NCI-H2196 treated with DMSO at 0.1 percent for 48 hours (cell line): Measurements from ENCODE around the gene F2RL2.
"Not testable (repeated sequence)": the region's sequence is repeated elsewhere in the genome, so short reads cannot be mapped to it uniquely, and the experiment has no call there.

Experiments used
- DNase-seq: peaks from one replicate; lab custom pipeline; 2025; ENCODE audit not compliant: unreplicated experiment; lab: John Stamatoyannopoulos, UW

The F2RL2 gene

DNA sequence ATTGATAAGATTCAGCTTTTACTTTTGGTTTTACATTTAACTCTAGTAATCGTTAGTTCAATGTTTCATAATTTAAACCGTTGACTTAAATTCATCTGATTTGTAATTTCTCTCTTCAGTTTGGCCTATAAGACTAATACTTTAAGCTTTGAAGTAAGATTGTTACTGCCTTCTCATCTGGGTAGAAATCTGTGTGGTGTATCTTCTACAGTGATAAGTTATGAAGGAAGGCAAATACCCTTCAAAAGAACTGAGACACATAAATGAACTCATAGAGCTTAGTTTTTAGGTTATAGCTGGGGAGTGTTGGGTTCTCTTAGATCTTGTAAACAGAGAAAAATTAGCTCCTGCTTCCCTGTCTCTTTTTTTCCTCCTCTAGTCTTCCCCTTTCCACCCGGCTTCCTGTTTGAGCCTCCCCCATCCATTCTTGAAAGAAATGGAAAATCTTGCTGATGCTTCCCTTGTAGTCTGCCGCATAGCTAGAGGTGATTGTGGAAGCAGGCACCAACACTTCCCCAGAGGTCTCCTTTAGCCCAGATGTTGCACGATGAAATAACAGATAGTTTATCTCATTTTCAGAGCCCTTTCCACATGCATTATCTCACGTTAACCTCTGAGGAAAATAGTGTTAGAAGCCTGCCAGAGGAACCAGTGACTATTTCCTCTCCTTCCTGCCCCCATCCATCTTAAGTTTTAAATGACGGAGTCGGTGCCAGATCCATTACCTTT lies 2.0 kb upstream of the F2RL2 start:
- DNase-seq: no peak

DNA sequence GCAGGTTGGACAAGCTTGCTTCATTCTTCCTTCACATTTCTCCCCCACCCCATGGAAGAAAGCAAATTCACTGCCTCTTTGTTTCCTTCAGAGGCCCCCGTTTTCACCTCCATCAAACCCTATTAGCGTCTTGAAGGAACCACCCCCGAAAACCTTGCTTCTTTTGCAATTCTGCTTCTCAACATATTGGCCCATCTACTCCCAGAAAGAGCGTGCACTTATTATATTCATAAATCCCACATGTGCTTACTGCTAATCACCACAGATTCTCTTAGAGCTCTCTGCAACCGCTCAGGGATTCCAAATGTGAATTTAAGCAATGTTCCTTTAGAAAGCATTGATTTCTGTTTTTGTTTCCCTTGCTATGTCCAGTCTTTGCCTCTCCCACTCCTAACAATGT lies 1.1 kb downstream of the F2RL2 start:
- DNase-seq: no peak

DNA sequence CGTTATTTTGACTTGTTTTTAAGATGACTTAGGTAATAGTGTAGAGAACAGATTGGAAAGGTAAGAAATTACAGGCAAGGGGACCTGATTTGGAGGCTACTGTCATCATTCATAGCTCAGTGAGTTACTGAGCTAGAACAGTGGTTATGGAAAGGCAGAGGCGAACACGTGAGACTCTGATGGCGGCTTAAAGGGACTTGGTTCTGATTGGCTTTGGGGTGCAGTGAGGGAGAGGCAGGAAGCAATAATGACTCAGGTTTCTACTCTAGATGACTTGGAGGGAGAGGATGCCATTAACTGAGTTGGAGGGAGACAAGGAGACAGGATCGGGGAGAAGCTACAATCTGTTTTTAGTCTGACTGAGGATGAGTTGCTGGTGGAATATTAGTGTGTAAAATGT lies 3.0 kb downstream of the F2RL2 start:
- no peak for DNase-seq

DNA sequence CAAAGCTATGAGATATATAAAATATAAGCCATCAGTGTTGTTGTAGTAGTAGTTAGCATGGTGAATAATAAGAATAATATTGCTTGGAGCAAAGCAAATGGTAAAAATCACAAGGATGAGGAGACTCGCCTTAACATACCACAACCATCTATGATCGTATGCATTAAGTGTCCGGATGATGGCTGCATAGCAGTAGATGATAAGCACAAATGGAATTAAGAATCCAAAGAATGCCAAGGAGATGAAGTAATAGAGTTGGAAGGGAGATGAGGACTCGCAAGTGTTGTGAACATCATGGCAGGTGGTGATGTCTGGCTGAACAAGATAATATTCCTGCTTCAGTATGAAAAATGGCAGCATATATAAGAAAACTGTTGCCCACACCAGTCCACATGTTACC lies 5.5 kb downstream of the F2RL2 start:
- DNase-seq: no peak

DNA sequence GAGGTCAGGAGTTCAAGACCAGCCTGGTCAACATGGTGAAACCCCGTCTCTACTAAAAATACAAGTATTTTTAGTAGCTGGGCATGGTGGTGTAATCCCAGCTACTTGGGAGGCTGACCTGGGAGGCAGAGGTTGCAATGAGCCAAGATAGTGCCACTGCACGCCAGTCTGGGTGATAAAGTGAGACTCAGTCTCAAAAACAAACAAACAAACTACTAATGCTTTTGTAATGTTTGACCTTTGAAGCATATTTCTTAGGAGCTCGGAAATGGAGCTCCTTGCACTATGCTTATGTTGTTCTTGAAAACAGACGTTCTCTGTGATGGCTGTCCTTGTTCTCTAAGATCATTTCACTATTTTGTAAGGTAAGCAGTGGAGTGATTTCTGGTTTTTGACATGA lies 6.0 kb downstream of the F2RL2 start:
- DNase-seq: no peak

DNA sequence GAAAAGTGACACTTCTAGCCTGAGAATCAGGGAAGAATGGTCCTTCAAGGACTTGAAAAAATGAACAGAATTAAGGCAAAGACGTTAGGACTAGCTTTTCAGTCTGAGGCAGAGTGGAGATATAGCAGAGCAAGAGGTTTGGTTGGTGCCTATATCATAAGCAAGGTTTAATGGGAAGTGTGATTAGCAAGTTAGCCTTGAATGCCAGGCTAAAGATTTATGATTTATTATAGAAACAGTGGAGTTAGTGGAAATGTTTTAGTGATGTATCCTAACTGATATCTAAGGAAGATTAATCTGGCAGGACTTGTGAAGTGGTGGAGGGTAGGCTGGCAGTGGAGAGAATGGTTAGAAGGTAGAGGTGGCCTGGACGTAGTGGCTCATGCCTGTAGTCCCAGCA lies 7.0 kb downstream of the F2RL2 start:
- DNase-seq: no peak

DNA sequence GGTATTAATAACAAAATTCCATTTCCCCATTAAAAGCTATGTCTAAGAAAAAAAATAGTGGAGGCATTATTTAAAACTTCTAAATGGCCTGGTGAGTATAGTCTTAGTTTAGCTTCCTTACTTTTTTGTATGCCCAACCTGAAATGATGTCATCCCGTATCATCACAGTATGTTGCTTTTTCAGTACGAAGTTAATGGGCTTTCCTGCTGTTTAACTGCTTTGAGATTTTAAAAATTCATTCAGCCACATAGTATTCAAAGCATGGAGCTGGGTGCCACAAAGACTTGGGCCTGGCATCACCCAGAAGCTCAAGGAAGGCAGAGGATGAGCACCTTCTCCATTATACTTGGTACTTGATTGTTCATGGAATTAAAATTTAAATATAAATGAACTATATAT lies 7.4 kb downstream of the F2RL2 start:
- DNase-seq: no peak

DNA sequence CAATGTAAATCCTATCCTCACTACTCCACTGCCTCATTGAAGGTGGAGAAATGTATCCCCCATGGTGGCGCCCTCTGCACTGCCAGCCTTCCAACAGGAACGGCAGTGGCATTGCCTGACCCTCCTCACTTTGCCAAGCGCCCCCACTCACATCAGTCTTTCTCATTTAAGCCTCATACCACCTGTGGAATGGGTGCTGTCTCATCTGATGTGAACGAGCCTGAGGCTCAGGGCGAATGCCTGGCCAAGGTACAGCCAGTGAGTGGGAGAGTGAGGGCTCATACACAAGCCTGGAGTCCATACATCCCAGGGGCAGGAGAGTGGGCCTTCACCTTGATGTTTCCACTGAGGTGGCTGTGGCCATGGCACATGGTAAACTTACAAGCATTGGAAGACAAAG lies 10.3 kb downstream of the F2RL2 start:
- DNase-seq: no peak

DNA sequence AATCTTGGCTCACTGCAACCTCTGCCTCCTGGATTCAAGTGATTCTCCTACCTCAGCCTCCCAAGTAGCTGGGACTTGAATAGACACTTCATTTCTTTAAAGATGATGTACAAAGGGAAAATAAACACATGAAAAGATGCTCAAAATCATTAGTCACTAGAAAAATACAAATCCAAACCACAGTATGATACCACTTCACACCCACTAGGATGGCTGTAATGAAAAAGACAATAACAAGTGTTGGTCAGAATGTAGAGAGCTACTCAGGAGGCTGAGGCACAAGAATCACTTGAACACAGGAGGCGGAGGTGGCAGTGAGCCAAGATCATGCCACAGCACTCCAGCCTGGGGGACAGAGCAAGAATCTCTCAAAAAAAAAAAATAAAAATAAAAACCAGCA lies 13.0 kb downstream of the F2RL2 start:
- DNase-seq: no peak

DNA sequence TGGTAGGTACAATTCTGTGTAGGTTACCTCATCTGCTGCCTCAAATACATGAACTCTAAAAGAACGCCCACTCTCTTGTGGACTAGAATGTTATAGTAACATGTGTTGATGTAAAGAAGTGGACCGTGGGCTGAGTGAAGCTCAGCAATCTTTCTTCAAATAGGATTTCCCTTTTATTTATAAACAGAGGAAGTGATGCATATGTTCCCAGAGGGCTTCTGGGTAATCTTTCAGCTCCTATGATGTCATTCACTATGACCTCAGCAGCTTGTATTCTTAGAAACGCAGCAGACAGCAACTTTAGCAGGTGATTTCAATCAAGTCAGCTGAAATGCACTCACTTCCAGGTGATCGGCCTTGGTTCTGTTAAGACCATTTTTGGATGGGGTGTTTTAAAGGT lies 14.4 kb downstream of the F2RL2 start:
- no peak for DNase-seq

DNA sequence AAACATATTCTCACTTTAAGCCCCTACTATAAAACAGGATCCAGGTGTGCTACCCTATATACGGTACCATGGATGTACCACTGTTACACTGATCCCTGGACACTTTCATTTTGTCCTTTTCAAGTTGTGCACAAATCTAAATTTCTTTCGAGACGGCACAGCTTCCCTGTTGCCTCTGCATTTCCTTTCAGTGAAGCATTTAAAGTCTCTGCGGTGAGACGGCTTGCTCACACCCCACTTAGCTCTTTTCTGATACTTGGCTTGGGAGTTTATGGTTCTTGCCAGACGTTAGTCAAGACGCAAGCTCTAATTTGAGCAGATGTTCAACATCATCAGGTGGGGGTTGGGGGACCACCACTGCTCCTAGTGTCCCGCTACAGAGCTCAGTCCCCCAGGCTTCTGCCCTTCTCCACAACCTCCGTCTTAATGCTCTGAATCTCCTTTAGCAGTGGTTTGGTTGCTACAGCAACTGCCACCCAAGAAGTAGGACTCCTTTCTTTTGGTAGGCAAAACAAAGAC lies 15.8 kb downstream of the F2RL2 start:
- DNase-seq: no peak

DNA sequence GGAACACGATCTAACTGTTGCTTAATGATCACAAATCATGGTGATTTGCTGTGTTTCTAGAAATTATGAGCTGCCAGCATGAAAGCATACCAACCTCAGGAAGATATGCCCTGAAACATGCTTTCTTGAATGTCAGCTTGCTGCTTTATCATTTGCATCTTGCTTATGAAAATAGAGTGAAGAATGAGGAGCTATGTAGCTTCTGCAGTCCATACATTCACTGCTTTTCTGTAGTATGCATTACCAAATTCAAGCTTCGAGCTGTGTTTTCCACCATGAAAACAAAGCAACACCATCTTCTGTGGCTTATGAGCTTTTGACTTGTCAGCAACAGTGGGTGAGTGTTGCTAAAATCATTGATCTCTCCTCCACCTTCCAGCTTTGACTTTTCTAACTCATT lies 16.5 kb downstream of the F2RL2 start:
- no peak for DNase-seq

DNA sequence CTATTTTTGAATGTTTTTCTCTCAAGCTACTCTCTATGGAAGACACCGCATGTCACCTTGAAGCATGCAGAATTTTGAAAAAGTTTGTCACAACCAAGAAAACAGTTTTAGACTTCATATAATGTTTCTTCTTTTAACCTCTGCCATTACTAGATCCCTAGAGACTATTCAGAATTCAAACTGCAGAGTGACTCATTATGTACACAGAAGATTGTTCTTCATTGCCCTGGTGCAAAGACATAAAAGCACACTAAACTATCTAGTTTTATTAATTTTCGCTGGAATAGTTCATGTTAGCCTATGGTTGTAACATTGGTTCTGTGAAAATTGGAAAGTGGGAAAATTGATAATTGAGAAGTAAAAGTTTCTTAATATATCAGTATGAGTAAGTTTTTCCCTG lies 18.4 kb downstream of the F2RL2 start:
- no peak for DNase-seq

DNA sequence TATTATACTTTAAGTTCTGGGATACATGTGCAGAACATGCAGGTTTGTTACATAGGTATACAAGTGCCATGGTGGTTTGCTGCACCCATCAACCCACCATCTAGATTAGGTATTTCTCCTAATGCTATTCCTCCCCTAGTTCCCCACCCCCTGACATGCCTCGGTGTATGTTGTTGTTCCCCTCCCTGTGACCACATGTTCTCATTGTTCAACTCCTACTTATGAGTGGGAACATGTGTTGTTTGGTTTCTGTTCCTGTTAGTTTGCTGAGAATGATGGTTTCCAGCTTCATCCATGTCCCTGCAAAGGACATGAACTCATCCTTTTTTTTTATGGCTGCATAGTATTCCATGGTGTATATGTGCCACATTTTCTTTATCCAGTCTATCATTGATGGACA lies 19.2 kb downstream of the F2RL2 start:
- DNase-seq: not testable (repeated sequence)

DNA sequence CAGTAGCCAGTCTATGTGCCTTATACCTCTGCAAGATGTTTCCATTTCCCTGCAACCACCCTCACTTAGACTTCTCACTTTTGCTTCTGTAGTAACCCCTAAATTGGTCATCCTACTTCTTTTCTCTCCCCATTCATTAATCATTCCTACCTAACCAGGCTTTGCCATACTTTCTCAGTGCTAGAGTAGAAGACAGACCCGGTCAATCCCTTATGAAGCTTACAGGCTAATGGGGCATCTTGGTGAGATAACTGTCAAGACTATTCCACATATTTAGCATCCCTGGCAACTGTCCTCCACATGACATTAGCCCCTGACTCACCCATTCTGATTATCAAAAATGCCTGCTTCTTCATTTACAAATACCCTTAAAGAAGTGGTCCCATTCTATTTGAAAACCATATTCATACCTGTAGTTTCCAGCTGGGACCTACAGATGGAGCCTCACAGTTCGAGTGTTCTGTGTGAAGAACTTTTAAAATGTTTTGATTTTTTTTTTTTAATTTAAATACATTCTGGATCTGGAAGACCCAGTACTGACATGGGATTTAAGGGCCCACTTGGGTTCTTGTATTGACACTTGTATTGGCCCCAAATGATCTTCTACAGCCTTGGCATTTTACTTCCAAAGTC lies 21.0 kb downstream of the F2RL2 start:
- no peak for DNase-seq

DNA sequence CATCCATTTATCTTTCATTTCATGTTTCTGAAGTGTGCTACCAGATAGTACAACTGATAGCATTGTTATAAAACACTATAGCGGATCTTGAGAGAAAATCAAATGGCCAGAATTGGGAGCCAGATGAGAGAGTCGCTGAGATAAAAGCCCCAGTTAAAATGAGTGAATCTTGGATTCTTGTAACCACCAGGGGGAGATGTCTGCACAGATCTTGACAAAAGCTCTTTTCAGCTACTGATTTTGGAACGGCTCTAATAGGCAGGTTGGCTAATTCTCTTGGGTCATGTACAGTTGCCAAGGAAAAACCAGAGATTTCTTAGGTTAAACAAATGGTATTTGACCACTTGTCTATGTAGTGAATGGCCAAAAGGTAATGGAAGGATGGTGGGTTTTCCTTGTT lies 21.7 kb downstream of the F2RL2 start:
- DNase-seq: no peak

DNA sequence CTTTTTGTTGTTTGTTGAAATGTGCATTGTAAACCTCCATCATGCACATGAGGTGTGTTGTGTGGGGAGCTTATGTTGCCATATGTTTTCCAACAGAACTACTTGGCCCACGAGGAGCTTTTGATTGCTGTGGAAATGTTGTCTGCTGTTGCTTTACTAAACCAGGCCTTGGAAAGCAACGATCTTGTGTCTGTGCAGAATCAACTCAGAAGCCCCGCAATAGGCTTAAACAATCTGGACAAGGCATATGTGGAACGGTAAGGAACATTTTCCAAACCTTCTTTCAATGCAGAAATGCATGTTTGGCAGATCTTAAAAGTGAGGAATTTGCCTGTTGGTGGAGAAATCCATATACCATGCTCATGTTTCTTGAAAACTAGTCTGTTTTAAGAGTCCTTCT lies 22.5 kb downstream of the F2RL2 start:
- no peak for DNase-seq

DNA sequence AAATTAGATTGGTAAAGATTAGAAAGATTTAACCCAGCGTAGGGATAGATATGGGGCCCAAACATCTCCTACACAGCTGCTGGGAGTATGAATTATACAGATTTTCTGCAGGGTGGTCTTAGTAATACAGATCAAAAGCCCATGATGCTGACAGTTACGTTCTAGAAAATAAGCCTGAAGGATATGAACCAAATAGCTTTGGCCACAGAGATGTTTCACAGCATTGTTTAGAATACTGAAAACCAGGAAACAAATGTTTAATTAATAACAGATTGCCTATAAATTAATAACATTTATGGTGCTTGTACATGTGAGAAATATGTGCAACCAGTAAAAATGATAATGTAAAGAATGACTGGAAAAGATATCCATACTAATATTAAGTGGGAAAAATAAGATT lies 24.7 kb downstream of the F2RL2 start:
- DNase-seq: no peak

DNA sequence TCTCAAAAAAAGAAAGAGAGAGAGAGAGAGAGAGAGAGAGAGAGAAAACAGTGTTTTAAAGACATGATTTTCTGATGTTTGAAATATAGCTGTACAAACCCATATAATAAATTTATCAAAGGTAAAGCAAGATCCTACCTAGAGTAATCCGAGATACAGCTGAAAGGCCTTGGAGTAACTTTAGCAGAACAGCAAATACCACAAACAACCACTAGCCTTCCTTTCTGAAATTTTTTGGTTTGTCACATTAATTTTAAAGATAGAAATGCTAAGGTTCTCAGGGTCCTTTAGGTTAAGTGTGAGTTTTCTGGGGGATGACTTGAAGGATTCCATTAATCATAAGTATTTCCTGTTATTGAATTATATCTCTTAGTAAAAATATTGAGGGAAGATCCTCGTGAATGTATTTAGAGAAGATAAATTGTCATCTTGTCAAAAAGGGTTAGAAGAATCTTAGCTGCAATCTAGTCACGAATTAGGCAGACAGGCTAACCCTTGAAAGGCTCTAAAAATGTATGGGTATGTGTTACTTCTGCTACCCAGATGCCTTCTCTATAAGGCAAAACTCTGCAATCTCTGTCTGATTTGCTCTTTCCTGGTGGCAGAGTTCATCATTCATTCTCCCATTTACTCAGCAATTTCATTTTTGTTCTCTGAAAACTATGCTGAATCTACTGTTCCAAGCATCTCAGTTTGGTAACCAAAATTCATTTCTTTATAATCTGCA lies 27.3 kb downstream of the F2RL2 start:
- DNase-seq: no peak

DNA sequence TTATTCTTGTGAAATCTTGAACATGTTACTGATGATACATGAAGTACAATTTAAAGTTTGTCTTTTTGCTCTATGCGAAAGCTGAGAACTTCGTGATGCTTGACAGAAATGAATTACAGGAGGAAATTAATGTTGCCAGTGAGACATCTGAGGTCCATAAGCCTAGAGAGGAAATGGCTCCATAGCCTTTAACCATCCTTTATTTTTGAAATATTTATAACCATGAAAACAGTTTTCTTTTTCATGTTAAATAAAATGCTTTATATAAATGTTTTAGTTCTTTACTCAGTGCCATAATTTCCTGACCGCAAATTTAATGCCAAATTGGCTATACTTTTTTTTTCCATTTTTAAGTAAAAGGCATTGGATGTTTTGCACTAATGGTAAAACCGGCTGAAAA lies 29.1 kb downstream of the F2RL2 start:
- DNase-seq: no peak

DNA sequence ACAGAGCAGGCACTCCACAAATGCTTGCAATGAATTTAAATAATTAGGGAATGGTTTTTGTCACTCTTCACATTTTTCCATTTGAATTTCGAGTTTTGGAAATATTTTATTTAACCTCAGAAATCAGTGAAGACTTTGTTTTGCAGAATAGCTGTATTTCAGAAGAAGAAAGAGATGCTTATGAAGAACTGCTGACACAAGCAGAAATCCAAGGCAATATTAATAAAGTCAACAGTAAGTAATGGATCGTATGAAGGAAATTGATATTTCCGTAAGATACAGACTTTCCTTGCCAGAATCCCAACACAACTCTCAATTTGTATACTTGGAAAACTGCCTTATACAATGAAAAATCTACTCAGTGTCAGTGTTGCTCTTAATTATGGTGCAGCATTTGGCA lies 30.5 kb downstream of the F2RL2 start:
- no peak for DNase-seq

DNA sequence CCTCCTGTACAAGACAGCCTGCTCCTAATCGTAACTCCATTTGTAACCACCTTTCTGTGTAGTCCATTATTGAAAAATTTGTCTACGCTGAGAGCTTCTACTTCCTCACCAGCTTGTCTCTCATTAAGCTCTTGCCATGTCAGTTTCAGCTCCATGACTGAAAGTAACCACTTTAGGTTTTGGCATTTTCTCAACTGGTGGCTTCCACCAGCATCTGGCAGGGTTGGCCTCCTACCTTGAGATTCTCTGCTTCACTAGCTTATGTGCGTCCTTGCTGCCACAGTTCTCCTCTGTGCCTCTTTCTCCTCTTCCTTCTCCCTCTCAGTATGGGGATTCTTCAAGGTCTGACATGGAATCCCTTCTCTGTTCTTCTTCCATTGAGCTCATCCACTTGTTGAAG lies 31.8 kb downstream of the F2RL2 start:
- DNase-seq: no peak
